Measurements from ENCODE around the gene SLIRP.

SLIRP gene

DNA sequence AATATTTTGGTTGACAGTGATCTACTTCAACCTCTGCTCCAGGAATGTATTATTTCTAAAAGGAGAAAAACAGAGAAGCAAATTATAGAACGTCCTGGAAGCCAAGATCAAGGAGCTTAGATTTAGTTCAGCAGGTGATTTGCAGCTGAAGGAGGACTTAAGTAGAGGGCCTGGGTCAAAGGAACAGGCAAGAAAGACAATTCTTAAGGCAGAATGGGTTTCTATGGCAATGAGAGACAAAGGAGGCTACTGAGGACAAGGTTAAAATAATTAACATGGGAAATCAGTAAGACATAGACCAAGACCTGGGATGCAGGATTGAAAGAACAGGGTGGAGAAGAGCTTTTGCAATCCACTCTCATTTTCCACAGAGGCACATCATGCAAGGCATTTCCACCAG lies 55.4 kb downstream of the SLIRP start:
- Mint-ChIP-seq H3K4me3 (no peak overlapping the region), H3K27me3 (ENCODE audit: low read depth) (peaks cover 5% of the 10 kb centered on the region), H3K4me1 (ENCODE audit: low read depth) (peaks cover 19% of the 10 kb centered on the region), H3K36me3 (ENCODE audit: low read depth) (peaks cover 9% of the 10 kb centered on the region), H3K9me3 (no peaks in the 10 kb centered on the region), H3K27ac (no peak overlapping the region)

DNA sequence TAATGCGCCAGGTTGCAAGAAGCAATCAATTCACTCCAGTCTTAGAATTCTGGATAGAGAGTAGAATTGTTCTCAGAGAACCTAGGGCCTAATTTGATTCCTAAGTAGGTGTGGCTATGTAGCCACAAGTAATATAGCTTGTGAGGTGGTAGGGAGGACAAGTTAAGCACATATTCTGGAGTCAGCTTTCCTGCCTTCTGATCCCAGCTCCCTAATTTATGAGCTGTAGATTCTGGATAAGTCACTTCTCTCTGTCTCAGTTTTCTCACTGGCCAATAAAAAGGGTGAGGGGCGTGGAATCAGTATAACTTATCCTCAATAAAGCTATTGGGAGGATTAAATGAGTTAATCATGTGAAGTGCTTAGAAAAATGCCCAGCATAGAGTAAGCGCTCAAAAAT lies 56.1 kb downstream of the SLIRP start:
- Mint-ChIP-seq H3K27ac (no peak overlapping the region), H3K36me3 (ENCODE audit: low read depth) (peaks cover 4% of the 10 kb centered on the region), H3K27me3 (ENCODE audit: low read depth) (peaks cover 5% of the 10 kb centered on the region), H3K4me3 (no peak overlapping the region), H3K9me3 (no peaks in the 10 kb centered on the region), H3K4me1 (ENCODE audit: low read depth) (peaks cover 14% of the 10 kb centered on the region)

Measured in T-helper 1 cell treated with Interleukin-12 subunit alpha and Interleukin-12 subunit beta and Interleukin-4 antibody, amounts not matched to agents 30 μg/mL and 1 μg/mL, for 36 hours (primary cell).